ENCODE results near the gene ZMYND10. TPM values are rescaled to one million over a fixed set of nuclear protein-coding genes. Genes with fewer than 3 reads are reported as not detected.
A peak's percentile ranks its signal among the peaks of the same experiment; 100 is the strongest.

ZMYND10 gene
- total and polyA plus RNA-seq, 9 of the 15 experiments (the other 6 are each of a cell fraction or from before 2014, with no cell fraction given), result 0.20 to 2.8 (median 0.70) TPM

DNA sequence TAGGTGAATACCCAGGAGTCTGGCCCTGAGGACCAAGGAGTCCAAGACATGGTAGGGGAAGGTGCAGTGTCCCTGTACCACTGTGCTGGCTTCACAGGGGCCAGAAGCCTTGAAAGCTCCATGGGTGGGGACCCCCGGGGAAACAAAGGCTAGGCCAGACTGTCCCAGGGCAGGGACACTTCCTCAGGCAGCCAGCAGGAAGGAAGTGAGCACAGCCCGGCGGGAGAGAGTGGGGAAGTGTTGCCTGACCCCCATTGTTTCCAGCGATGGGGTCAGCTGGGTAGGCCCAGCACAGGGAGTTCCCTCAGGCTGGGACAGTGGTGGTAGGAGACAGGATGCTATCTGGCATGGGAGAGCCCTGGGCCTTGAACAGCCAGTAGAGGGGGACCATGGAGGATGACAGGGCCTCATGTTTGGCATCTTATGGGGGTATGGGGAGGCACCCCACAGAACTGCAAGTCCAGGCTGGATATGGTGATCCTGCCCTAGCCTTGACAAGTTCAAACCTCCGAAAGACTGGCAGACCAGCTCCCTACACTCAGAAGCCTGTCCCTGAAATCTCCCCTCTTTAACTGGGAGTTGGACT, 21.8 kb downstream of the ZMYND10 start:
- H3K4me3 ChIP-seq, result no peak overlapping the region
- no TSS peak for BruUV-seq (replicated peaks)
- 80% methylated on average over 5 of the region's 5 CpGs for WGBS (ENCODE audit: insufficient coverage, low coverage, missing lambda C conversion rate)
- in situ Hi-C loops (cut with MboI) (no loop called here), intact Hi-C loops (cut with micrococcal nuclease) (loop anchor here (1.0 to 2.0 kb wide), 3 partner anchors 49 to 135 kb away; no protein-coding TSS in a partner anchor)
- peaks cover 25 to 60% of the 10 kb centered on the region in 2 experiments; a peak in 4 of 5 replicates for H3K4me1 ChIP-seq (replicated peaks in 1 of 2; ENCODE audit: control insufficient read depth in 2 of 2, insufficient read depth in 2 of 2, low read length in 2 of 2)
- FAIRE-seq, result no peak
- no peaks in the 10 kb centered on the region for H3K27me3 ChIP-seq (ENCODE audit: control insufficient read depth in 2 of 2, insufficient read depth in 2 of 2, low read length in 2 of 2)
- ATAC-seq, result no peak
- peak overlapping the region in 1 of 2 experiments; percentile 55; a peak in 1 of 4 replicates for H3K9ac ChIP-seq (ENCODE audit: insufficient read depth in 1 of 2, low read depth in 2 of 2, low read length in 2 of 2)
- H3K4me2 ChIP-seq (ENCODE audit: insufficient read depth, low read length), result no peak overlapping the region
- no peak overlapping the region for H2AFZ ChIP-seq (ENCODE audit: low read depth, low read length)
- peaks cover 35% of the 10 kb centered on the region; the same call in 2 of the 3 replicates for H3K36me3 ChIP-seq (ENCODE audit: control insufficient read depth, insufficient read depth, low read length)
- ChIA-PET CTCF (ENCODE audit: low intra/inter-chr PET ratio) (interaction anchor here (2.1 kb wide), 1 partner anchor 97 kb away, joined by 6 read pairs; no protein-coding TSS in a partner anchor), POLR2A (interaction anchor here (1.0 to 1.2 kb wide), 3 partner anchors 12 to 20 kb away, joined by 3 to 4 read pairs (median 3); partner anchors contain the start of gene HYAL1)
- peak overlapping the region; percentile 33; the same call in 1 of the 3 replicates for H3K27ac ChIP-seq (ENCODE audit: extremely low read depth, low read depth, low read length)
- H3K9me3 ChIP-seq (replicated peaks; ENCODE audit: control insufficient read depth, insufficient read depth, low read depth, low read length), result no peaks in the 10 kb centered on the region
- no peaks in the 10 kb centered on the region for H3K9me1 ChIP-seq (ENCODE audit: control insufficient read depth, insufficient read depth, low read length)
- DNase-seq (ENCODE audit: extremely low read depth in 1 of 4, low spot score in 3 of 4), result no peak
- no peaks in the 10 kb centered on the region for H4K20me1 ChIP-seq (replicated peaks; ENCODE audit: control insufficient read depth, insufficient read depth, low read length)
- H3K79me2 ChIP-seq (ENCODE audit: control insufficient read depth, insufficient read depth, low read length), result peaks cover 36% of the 10 kb centered on the region
- no peak for TF ChIP-seq SUPT5H (IDR thresholded peaks at IDR 0.05)
- TF ChIP-seq ZNF224 (CRISPR knock-in tag; IDR thresholded peaks at IDR 0.05), result no peak
- TF ChIP-seq POLR2AphosphoS2 (IDR thresholded peaks at IDR 0.05; ENCODE audit: low read length), result no peak
- no peak for TF ChIP-seq RFX5 (IDR thresholded peaks at IDR 0.05; ENCODE audit: low read depth, low read length)
- TF ChIP-seq HES1 (IDR thresholded peaks at IDR 0.05; ENCODE audit: low read depth), result no peak
- no peak for TF ChIP-seq ZNF445 (CRISPR knock-in tag; IDR thresholded peaks at IDR 0.05; ENCODE audit: low read depth)
- no peak for TF ChIP-seq POLR2A (conservative IDR thresholded peaks at IDR 0.05)
- no peak for TF ChIP-seq PHF21A (IDR thresholded peaks at IDR 0.05; ENCODE audit: borderline replicate concordance, low read depth)
- no peak for TF ChIP-seq ZZZ3 (IDR thresholded peaks at IDR 0.05)
- TF ChIP-seq EP300 (IDR thresholded peaks at IDR 0.05; ENCODE audit: low read length), result no peak
- TF ChIP-seq ZNF507 (tag; conservative IDR thresholded peaks at IDR 0.05), result no peak
- TF ChIP-seq DDX20 (tag; IDR thresholded peaks at IDR 0.05; ENCODE audit: low read depth), result no peak
- TF ChIP-seq EWSR1 (IDR thresholded peaks at IDR 0.05; ENCODE audit: borderline replicate concordance, low read depth, partially characterized antibody), result no peak
- no peak for TF ChIP-seq MEIS2 (IDR thresholded peaks at IDR 0.05; ENCODE audit: partially characterized antibody)
- TF ChIP-seq RBM22 (IDR thresholded peaks at IDR 0.05; ENCODE audit: low read depth, low read length, poor library complexity, severe bottlenecking), result no peak
- TF ChIP-seq, protein P1, sequence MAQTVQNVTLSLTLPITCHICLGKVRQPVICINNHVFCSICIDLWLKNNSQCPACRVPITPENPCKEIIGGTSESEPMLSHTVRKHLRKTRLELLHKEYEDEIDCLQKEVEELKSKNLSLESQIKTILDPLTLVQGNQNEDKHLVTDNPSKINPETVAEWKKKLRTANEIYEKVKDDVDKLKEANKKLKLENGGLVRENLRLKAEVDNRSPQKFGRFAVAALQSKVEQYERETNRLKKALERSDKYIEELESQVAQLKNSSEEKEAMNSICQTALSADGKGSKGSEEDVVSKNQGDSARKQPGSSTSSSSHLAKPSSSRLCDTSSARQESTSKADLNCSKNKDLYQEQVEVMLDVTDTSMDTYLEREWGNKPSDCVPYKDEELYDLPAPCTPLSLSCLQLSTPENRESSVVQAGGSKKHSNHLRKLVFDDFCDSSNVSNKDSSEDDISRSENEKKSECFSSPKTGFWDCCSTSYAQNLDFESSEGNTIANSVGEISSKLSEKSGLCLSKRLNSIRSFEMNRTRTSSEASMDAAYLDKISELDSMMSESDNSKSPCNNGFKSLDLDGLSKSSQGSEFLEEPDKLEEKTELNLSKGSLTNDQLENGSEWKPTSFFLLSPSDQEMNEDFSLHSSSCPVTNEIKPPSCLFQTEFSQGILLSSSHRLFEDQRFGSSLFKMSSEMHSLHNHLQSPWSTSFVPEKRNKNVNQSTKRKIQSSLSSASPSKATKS (CRISPR knock-in tag; IDR thresholded peaks at IDR 0.05), result no peak
- no peak for TF ChIP-seq ZMIZ1 (IDR thresholded peaks at IDR 0.05; ENCODE audit: low read depth in 2 of 2, low read length in 2 of 2)

Measured in K562 (cell line).